ENCODE measurements around the gene HSPB7.
A peak's percentile ranks its signal among the peaks of the same experiment; 100 is the strongest.
"Not testable (repeated sequence)": the region's sequence is repeated elsewhere in the genome, so short reads cannot be mapped to it uniquely, and the experiment has no call there.

HSPB7 gene

DNA sequence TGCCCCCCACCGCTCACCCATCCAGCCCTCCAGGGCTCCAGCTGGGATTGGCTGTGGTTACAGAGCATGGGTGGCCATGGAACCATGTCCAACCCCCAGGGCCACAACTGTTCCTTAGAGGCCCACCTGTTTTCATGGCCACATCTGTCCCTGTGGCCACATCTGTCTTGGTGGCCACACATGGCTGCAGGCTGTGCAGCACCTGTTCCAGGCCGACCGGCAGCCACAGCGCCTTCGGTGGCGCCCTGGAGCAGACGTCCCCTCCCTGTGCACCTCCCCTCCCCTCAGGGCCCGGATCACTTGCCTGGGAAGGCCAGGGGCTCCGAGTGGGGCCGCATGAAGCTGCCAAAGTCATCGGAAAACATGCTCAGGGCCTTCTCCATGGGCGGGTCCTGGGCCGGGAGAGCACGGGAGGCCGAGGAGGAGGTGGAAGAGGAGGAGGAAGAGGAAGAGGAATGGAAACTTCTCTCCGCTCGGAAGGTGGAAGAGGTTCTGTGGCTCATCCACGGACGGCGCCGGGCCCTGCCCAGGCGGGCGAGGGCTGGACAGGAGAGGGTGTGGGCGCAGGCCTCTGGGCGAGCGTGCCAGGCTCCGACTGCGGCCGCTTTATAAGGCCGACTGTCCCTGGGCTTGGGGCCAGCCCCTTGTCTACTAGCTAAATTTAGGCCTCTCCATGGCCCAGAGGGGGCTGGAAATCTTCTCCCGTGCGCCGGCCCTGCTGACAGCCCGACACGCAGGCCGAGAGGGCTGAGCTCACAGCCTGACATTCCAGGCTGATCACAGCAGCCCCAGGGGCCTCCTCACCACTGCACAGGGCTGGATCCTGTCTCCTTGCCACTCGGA lies at the start of gene HSPB7:
Gene HSPB7, minus strand, starts transcription at position 583 of the 843 bp plus-strand sequence. Its CDS starts 80 bp downstream, at position 503.
- DNase-seq = no peak

DNA sequence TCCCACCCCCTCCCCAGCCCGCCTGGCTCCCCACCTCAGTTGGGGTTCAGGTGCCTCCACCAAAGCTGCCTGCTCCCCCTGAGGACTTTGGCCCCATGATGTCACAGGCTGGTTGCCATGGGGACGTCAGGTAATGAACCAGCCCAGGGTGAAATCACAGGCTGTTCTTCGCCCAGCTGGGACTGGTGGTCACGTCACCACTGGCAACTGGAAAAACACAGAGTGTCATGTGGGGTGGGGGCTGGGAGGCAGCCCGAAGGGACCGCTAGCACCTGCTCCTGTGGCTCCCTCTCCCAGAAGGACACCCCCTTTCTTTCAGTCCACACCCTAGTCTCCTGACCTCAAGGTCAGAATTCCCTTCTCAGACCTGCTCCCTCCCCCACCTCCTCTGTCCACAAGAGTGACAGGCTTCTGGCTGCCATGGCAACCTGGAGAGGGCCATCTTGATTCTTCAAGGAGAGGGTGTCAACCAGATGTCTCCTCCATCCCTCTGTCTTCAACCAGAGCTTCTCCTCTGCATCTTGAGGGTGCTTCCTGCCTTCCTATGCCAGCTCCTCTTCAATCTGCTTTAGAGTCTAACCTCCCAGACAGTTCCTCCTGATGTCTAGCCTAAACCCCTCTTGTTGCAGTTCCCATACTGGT lies 49.4 kb upstream of the HSPB7 start:
- DNase-seq = no peak

DNA sequence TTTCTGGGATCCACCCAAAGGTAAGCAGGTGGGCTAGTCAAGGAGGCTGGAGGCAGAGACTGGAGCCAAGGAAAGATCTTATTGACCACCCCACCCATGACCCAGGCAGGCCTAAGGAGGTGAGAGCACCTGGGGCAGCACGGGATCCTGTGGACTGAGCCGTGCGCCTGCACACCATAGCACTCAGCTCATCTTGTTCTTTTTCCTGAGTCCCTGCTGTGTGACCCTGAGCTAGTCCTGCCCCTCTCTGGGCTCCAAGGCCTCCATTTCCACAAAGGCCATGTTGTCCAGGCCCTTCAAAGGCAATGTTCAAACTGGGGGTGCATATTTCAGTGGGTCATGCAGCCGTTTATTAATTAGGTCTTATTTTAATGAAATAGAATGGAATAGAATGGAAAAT lies 48.4 kb upstream of the HSPB7 start:
- DNase-seq = no peak

DNA sequence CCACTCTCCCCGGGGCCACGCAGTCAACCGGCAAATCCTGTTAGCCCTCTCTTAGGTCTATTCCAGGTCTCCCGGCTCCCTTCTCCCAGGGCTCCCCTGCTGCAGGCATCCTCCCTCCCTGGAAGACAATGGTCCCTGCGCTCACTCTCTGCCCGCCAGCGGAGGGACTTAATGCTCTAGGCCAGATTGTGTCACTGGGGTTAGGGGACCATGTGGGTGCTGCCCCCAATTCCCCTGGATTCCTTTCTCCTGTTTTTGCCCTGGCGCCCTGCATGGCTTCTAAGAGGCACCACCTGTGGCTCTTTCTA lies 47.4 kb upstream of the HSPB7 start:
- DNase-seq = no peak

DNA sequence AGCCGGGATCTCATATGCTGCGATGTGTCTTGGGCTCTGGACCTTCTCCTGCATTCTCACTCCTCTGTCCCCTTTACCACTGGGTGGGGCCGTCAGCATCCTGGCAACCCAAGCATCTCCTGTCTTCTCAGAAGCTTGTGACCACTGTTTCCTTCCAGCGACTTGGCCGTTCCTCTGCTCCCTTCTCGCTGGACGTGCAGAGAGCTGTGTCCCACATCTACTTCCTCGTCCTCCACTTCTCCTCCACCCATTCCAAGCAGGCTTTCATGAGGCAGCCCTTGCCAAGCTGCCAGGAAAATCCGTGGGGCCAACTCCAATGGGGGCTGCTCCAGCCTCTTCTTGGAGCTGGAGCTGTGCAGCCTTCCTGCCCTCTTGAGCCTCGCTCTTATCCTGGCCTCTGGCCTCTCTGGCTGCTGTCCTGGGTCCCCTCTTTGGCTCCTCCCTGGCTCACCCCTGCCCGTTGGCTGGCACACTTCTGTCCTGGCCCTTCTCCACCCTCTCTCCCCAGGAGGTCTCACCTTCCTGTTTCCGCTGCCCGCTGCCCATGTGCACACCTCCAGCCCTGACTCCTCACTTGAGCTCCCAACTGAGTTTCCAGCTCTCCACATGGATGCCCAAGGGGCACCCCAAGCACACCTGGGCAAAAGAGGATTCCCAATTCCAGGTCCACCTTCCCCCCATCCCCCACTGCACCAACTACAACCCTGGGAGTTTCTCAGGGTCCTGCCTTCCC lies 46.9 kb upstream of the HSPB7 start:
- DNase-seq = no peak

DNA sequence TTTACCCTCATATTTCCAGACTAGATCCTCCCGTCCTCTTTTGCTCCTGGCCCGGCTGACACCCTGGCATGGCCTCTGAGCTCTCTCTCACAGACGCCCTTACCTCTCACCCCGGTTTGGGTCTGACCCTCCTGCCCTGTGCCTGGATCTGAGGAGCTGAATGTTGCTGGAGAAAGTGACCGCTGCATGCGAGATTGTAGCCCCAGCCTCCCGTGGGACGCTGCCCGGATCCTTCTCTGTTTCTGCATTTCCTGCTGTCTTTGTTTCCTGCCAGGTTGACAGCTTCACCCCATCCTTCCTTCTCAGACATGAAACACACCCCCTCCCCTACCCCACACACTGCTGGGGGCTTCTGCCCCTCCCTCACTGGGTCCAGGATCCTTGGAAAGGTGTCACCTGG lies 46.1 kb upstream of the HSPB7 start:
- no peak for DNase-seq

DNA sequence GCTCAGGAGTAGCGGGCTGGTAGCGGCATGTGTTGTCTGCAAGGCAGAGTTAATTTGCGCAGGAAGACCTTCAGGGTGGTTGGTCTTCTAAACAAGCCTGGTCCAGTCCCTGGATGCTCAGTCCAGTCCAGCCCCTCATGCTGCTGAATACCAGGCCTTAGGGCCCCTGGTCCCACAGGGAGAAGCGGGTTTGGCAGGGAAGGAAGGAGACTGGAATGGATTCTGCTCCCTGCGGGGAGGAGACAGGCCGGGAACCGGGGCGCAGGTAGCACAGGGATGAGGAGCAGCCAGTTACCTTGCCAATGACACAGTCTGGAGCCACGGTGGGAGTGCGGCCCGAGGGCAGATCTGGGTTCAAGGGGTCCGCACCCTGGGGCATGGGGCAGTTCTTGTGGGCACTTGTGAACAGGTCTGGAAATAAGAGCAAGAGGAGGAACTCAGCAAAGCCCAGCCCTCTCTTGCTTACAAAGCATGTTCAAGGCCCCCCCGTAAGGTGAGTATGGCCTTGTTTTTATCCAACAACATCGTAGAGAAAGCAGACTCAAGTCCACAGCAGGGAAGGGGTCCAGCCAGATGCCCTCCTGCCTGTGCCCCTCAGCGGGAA lies 45.5 kb upstream of the HSPB7 start:
- DNase-seq = no peak

DNA sequence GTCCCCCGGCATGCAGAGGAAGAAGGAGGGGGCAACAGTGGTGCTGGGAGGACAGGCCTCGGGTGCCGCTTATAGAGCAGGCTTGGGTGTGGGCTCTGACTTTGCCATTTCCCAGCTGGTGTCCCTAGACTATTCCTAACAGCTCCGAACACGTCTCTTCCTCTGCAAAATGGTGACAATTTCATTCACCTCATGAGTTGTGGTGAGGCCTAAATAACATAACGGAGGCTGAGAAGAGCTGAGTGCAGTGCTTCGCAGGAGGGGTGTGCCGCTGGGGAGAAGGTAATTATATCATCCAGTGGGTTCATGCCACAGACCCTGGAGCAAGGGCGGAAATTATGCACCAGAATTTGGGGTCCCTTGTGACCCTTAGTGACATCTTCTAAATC lies 44.8 kb upstream of the HSPB7 start:
- DNase-seq = not testable (repeated sequence)

DNA sequence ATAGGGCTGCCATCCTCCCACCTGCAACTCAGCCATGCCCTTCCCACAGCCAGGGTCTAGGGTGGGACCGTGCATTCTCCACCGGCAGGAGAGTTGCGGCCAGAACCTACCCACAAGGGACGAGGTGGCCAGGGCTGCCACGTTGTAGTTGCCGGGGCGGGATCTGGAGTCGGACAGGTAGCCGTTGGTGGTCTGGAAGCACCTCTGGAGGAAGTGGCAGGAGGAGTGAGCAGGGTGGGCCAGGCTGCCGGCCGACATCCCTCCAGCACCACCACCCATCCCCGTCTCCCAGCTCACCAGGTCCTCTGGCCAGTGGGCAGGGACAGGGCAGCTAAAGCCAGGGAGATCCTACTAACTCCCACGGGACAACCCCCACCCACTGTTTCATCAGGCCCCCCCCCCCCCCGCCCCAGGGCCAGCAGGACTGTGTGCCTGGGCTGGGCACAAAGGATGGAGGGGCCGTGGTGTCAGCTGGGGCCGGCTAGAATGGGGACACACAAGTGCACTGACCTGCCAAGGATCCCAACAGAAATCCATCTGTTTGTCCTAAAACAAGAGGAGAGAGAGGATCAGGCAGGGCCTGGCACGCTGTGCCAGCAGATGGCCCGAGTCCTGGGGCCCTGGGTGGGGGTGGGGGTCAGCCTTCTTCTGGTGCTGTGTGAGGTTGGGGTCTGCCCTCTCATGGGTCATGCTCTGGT lies 44.3 kb upstream of the HSPB7 start:
- not testable (repeated sequence) for DNase-seq

DNA sequence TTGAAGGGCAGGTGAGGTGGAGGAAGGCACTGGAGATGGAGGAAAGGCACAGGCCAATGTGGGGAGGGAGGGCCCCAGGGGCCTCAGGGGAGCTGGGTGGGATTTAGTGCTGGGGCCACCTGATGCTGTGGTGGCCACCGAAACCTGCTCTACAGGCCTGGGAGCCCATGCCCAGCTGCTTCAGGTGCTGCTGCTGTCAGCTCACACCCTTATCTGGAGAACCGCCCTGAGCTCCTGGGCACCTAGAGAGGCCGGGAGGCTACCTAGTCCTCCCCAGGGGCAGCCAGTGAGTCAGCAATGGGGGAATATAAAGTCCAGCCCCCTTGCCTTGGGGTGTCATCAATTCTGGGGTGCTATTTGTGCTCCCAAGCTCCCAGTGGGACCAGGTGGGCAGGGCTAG lies 43.4 kb upstream of the HSPB7 start:
- DNase-seq = no peak

DNA sequence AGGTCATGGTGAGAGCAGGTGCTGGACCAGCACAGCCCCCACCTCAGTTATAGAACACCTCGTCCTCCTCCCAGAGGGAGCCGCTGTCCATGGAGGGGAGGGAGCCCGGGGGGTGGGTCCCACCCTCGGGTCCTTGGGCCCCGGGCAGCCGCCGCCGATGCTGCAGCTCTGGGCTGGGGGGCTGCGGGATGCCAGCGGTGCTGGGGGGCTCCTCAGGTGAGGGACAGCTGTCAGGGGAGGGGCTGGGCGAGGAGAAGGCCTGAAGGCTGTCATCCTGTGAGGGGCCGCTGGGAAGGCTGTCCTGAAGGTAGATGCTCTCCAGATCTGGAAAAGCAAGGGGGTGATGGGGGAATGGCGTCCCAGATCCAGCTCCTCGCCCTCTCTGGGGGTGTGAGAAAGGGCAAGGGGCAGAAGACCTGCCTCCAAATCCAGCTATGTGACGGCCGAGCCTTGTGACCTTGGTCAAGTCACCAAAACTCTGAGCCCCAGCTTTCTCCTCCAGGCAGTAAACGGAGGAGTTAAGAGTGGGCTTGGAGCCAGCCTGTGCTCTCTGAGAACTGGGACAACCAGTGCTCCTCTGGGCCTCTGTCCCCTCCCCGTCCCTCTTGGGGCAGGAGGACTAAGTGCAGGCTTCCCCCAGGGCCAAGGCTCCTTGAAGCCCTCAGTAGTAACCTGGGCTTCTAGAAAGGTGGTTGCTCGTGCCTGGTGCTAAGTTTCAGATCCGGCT lies 40.7 kb upstream of the HSPB7 start:
- DNase-seq = not testable (repeated sequence)

DNA sequence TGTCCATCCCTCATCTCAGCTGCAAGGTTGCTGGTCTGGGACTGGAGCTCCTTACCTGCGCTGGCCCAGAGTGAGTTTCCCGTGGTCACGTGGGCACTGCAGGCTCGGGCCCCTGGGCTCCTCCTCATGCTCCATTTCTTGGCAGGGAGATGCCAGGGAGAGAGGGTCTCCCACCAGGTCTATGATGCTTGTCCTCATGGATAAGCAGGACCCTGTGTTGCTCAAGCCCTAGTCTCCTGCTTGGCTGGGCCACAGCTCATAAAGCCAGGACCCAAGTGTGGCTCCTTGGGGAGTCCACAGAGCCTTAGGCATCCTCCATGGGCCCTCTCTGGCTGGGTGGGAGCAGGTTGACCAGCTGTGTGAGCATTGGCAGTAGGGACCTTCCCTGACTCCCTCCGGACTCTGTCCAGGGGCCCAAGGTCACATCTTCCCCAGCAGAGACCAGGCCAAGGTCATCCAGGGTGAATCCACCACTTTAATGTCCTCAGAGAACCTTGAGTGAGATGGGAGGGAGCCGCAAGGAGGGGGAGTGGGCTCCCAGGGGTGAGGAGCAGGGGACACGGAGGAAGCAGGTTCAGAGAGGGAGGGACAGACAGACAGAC lies 39.6 kb upstream of the HSPB7 start:
- not testable (repeated sequence) for DNase-seq

DNA sequence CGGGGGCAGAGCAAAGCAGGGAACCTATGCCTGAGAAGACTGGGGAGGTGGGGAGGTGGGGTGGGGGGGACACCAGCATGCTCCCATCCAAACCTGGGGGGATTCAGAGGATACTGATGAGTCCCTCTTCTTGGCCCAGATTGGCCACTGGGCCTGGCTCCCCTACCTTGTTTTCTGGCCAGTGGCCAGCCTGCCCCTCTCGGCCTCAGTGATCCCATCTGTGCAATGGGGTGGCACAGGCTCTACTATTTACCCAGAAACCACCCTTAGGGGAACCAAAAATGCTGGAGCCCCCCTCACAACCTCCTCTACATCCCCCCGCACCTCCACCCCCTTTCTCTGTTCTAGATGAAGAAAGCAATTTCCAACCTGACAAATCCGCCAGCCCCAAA lies 38.7 kb upstream of the HSPB7 start:
- not testable (repeated sequence) for DNase-seq

DNA sequence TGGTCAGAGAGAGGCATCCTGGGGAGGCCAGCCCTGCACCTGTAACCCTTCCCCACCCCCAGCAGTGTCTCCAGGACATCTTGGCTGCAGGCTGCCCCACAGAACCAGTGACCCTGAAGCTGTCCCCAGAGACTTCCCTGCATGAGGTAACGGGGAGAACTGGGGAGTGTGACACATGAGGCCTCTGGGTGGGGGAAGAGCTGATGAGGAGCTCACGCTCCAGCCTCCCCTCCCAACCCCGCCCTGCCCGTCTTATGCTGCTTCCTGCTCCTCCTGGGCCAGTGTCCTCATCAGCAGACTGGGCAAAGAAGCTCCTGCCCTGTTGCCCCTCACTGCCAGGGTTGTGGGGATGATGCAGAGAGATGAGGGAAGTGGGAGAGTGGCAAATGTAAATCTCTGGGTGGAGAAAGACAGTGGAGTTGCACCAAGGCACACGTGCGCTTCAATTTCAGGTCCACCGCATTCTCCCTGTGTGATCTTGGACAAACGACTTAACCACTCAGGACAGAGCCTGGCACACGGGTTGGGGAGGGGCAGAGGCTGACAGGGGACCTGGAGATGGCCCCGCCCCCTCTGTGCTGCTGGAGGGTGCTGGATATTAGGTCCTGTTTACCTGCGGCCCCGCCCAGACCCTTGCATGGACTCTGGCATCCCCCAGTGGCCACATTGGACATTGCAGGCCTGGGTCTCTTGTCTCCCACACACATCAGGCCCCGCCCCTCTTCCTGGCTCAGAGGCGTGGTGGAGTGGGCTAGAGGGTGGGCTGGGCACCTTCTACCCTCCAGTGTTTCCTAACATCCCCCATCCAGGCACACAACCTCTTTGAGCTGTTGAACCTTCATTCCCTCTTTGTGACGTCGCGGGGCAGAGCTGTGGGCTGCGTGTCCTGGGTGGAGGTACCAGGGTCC lies 38.0 kb upstream of the HSPB7 start:
- peak; percentile 57 for DNase-seq

DNA sequence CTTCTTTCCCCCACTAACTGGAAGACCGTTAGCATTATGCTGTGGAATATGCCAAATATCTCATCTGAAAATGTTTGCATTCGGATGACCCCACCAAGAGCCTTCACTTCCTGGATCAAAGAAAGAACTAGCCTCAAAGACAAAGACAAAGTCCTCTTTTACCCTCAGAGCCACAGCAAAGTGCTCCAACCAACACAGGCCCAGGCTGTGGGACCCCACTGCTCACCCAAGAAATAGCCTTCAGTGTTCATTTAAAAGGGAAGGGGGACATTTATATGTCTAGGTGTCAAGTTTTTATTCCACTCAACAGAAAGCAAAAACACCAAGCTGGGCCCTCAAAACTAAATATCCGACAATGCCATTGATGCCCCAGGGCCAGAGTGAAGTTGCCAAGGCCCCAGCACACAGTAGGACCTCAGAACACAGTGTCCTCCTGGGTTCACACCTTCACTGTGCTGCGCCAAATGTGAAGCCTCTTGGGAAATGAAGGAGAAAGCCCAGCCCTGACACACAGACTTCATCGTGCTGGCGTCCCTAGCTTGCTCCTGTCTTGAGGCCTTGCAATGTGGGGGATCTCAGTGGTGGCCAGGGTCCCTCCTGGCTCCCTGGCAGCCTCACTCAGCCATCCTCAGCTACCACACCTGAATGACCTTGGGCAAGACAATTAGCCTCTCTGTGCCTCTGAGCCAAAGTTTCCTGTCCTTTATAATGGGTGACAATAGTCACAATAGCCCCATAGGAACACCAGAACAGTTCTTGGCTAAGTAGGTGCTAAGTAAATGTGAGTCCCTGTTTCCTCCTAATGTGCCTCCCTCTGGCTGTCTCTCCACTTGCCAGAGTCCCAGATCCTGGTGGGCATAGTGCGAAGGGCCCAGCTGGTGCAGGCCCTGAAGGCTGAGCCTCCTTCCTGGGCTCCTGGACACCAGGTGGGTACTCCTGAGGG lies 37.0 kb upstream of the HSPB7 start:
- DNase-seq = no peak

DNA sequence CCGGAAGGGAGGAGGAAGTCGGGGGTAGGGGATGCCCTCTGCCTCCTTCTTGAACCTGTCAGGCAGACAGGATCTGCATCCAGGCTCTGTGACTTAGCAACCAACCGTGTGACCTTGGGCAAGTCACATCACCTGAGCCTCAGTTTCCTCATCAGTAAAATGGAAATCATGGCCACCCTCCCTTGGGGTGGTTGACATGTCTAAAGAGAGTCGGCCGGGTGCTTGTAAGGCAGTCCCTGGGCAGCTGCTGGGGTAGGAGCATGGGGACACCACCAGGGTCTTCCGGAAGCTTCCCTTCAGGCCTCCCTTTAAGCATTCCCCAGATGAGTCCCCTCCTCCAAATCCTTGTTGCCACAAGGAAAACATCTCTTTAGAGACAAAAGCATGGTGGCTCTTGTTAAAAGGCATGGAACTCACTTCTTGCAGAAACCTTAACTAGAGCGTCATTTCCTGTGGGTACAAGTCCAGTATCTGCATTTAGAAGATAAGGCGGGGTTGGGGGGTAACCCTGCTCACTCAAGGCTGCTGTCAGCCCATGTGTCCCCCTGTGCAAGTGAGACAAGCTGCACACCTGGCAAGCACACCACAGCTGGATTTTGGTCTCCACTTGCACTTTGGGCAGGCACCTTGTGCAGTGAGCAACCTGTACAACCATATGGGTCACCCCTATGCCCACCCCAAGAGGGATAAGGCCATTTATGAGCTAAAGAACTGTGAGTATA lies 36.1 kb upstream of the HSPB7 start:
- DNase-seq = no peak

DNA sequence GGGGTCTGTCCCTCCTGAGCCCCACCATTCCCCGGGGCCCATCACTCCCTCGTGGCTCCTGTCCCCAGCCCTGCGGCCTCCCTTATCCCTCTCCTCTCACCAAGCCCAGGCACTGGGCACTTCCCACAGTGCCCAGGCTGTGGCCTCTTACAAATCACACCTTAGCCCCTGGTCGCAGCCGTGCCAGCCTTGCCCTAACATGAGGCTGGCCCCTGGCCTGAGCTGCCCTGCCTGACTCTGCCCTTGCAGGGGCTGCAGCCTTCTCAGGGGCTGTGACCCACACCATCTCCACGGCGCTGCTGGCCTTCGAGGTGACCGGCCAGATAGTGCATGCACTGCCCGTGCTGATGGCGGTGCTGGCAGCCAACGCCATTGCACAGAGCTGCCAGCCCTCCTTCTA lies 34.1 kb upstream of the HSPB7 start:
- not testable (repeated sequence) for DNase-seq

DNA sequence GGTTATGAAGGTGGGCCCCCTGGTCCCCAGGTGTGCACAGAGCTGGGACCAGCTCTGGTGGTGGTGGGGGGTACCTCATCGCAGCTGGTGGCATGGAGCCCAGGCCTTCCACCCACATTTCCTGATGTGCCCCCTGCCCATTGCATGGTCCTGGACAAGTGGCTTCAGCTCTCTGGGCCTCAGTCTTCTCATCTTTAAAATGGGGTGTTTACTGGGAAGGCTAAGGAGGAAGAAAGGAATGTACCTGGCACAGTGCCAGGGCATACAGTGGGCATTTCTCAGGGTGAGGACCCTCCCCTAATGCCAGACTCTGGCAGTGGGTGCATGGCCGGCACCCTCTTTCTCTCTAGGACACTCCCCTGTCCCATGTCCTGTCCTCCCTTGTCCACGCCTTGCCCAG lies 33.2 kb upstream of the HSPB7 start:
- no peak for DNase-seq

DNA sequence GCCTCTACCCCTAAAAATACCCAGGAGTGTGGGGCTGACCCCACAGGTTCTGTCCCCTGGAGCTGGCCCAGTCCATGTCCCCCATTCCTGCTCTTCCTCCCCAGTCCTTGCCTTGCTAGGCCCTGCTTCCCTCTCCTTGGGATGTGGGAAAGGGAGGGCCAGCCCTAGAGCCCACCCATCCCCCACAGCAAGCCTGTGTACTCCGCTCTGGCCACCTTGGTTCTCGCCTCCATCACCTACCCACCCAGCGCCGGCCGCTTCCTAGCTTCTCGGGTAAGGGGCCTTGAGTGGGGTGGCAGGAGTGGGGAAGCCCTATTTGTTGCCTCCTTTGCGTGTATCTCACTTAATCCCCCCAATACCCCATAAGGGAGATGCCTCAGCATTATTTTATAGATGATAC lies 32.5 kb upstream of the HSPB7 start:
- no peak for DNase-seq
